Spleen (tissue), 11 donors: Measurements from ENCODE around the gene ATXN10. TPM values are rescaled to one million over a fixed set of nuclear protein-coding genes. Genes with fewer than 3 reads are reported as not detected.

Experiments used
- DNase-seq: peaks from one replicate; pipeline ENCODE4 v3.0.0-alpha.2; 2020
- H3K27ac ChIP-seq, 8 donors: fragments of 200-600 bp; sonication (generic) in 7 of 8; 1 replicate in 4 of 8; 2 replicates in 4 of 8; pipeline versions ENCODE4 v1.5.0 to v1.8.0; 2016 to 2021; ENCODE audit warnings: inconsistent platforms in 4 of 8, mild to moderate bottlenecking in 4 of 8, moderate library complexity in 1 of 8
- H3K27me3 ChIP-seq, 7 donors: fragments of 200-600 bp; sonication (generic) in 6 of 7; replicated peaks in 1 of 7; 1 replicate in 4 of 7; 2 replicates in 3 of 7; pipeline versions ENCODE4 v1.5.0 to v1.8.0; 2016 to 2021; ENCODE audit warnings: inconsistent platforms in 3 of 7, mild to moderate bottlenecking in 1 of 7
- H3K36me3 ChIP-seq, 6 donors: fragments of 200-600 bp; sonication (generic) in 5 of 6; 1 replicate in 4 of 6; 2 replicates in 2 of 6; pipeline versions ENCODE4 v1.5.0 to v1.8.0; 2016 to 2021; ENCODE audit warnings: inconsistent platforms in 2 of 6
- H3K4me1 ChIP-seq, 6 donors: fragments of 200-600 bp; sonication (generic) in 5 of 6; 1 replicate in 3 of 6; 2 replicates in 3 of 6; pipeline versions ENCODE4 v1.5.0 to v1.8.0; 2016 to 2021; ENCODE audit warnings: inconsistent platforms in 3 of 6
- H3K4me3 ChIP-seq, 8 donors: fragments of 200-600 bp; sonication (generic) in 7 of 8; 1 replicate in 4 of 8; 2 replicates in 4 of 8; pipeline versions ENCODE4 v1.5.0 to v1.8.0; 2016 to 2021; ENCODE audit warnings: inconsistent platforms in 4 of 8, mild to moderate bottlenecking in 4 of 8, moderate library complexity in 2 of 8
- H3K9me3 ChIP-seq, 8 donors: fragments of 200-600 bp; sonication (generic) in 7 of 8; 1 replicate in 4 of 8; 2 replicates in 4 of 8; pipeline versions ENCODE4 v1.5.0 to v1.8.0; 2016 to 2021; ENCODE audit warnings: inconsistent platforms in 4 of 8
- POLR2A ChIP-seq, 3 donors: fragments of 450-650 bp; IDR thresholded peaks; one replicate each; pipeline ENCODE4 v1.5.1; 2017; ENCODE audit warnings: antibody characterized with exemption in 3 of 3, mild to moderate bottlenecking in 1 of 3
- POLR2AphosphoS5 ChIP-seq, 3 donors: sonication (generic); formaldehyde crosslinking; IDR thresholded peaks; one replicate each; pipeline ENCODE4 v1.5.1; 2017; ENCODE audit warnings: antibody characterized with exemption in 3 of 3
- WGBS, 5 donors: extraction: QIAGEN DNeasy Blood & Tissue Kit in 3 of 5; methylation state at CpG; one replicate each; pipeline versions ENCODE4 v1.1.5 to v1.1.7; 2013 to 2018; 5-methylcytosine and 5-hydroxymethylcytosine counted together
- intact Hi-C: fragments of 100-400 bp; cut with DNase I; formaldehyde crosslinking; loops from one replicate; pipeline ENCODE4 v1.15.0; 2023; ENCODE audit warnings: low total_unique reads
- polyA plus RNA-seq, 3 donors: library from polyadenylated mRNA; stranded (reverse); fragments of 200-250 nt; gene quantifications; one replicate each; pipeline ENCODE4 v1.2.1, GENCODE V29; 2013
- total RNA-seq, 7 donors: library from RNA; depleted of rRNA in 3 of 7; stranded (reverse); fragments of >200 nt in 3 of 7; fragmentation: NEBNext Ultra II Directional in 4 of 7; extraction: Animal tissue kit (Norgen Biotek cat#: 25700) in 4 of 7; gene quantifications; one replicate each; pipeline versions ENCODE4 v1.1.0 to v1.2.1, GENCODE V29; 2016 to 2021
- TF ChIP-seq, protein P1 (sequence below), 11 experiments: fragments of 200-600 bp in 7 of 11; fragments of 450-650 bp in 4 of 11; sonication (generic) in 4 of 11; IDR thresholded peaks in 8 of 11; conservative IDR thresholded peaks in 3 of 11; 1 replicate in 7 of 11; 2 replicates in 4 of 11; pipeline versions ENCODE4 v1.4.0 to v1.8.0; 2016 to 2021; ENCODE audit warnings: antibody characterized with exemption in 11 of 11, inconsistent platforms in 4 of 11, mild to moderate bottlenecking in 1 of 11
- donor health status: healthy with polysubstance abuse.
- donor health status: DM: no; HTN: no; CAD: no; lungs with moderate emphysema.
- donor health status: DM: no; HTN: no; CAD: no.
- donor health status: Bipolar disorder and iron deficiency.
- donor health status: healthy.
- donor health status: DM: no; HTN: no; CAD: no.
- donor health status: DM: yes; HTN: yes; CAD: no.

The ATXN10 gene
- total and polyA plus RNA-seq, 10 donors: 46.1 to 119 (median 84.6) TPM

DNA sequence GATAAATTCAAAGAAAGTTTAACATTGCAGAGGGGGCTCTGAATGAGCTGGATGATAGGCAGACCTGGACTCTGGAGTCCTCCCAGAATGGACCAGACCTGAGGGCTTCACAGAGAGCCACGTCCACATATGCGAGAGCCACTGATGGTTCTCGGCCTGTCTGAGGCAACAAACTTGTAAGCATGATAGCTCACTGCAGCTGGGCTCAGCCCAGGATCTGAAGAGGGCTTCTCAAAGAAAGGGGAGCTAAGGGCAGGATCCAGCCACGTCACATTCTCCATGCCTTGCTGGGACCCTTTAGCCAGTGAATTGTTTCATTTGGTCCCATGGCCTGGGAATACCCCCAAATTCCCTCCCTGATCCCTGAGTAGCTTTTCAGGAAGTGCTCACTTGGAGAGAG, 98.9 kb downstream of the ATXN10 start:
- Histone ChIP-seq H3K4me1 (peaks cover 0 to 29% (median 7%) of the 10 kb centered on the region in 6 donors), H3K27me3 (no peaks in the 10 kb centered on the region), H3K9me3 (peaks cover 0 to 7% (median 0%) of the 10 kb centered on the region in 8 donors), H3K36me3 (peaks cover 0 to 16% (median 2%) of the 10 kb centered on the region in 6 donors), H3K4me3 (no peak overlapping the region), H3K27ac (no peak overlapping the region)
- TF ChIP-seq, protein P1, sequence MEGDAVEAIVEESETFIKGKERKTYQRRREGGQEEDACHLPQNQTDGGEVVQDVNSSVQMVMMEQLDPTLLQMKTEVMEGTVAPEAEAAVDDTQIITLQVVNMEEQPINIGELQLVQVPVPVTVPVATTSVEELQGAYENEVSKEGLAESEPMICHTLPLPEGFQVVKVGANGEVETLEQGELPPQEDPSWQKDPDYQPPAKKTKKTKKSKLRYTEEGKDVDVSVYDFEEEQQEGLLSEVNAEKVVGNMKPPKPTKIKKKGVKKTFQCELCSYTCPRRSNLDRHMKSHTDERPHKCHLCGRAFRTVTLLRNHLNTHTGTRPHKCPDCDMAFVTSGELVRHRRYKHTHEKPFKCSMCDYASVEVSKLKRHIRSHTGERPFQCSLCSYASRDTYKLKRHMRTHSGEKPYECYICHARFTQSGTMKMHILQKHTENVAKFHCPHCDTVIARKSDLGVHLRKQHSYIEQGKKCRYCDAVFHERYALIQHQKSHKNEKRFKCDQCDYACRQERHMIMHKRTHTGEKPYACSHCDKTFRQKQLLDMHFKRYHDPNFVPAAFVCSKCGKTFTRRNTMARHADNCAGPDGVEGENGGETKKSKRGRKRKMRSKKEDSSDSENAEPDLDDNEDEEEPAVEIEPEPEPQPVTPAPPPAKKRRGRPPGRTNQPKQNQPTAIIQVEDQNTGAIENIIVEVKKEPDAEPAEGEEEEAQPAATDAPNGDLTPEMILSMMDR (IDR thresholded peaks at IDR 0.05 in 8 of 11, conservative IDR thresholded peaks at IDR 0.05 in 3 of 11): no peak
- no peak for TF ChIP-seq POLR2A (IDR thresholded peaks at IDR 0.05)
- no peak for TF ChIP-seq POLR2AphosphoS5 (IDR thresholded peaks at IDR 0.05)
- WGBS, 5 donors: 72 to 100% (median 92%) methylated on average over 3 to 4 of the region's 4 CpGs
- intact Hi-C loops: no loop called here
- DNase-seq: no peak

DNA sequence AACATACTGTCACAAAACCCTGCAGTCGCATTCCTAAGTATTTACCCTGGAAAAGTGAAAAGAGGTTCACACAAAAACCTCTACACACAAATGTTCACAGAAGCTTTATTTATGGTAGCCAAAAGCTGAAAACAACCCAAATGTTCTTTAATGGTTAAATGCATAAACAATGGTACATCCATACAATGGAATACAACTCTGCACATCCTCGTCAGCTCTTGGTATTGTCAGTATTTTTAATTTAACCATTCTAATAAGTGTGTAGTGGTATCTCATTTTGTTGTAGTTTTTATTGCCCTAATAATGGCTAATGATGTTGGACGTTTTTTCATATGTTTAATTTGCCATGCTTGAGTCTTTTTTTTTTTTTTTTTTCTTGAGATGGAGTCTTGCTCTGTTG, 99.4 kb downstream of the ATXN10 start:
- DNase-seq: no peak
- H3K4me1 ChIP-seq: peaks cover 0 to 35% (median 11%) of the 10 kb centered on the region in 6 donors
- no peak overlapping the region for H3K27ac ChIP-seq
- peaks cover 0 to 7% (median 0%) of the 10 kb centered on the region in 8 donors for H3K9me3 ChIP-seq
- TF ChIP-seq, protein P1 (IDR thresholded peaks at IDR 0.05 in 8 of 11, conservative IDR thresholded peaks at IDR 0.05 in 3 of 11): no peak
- TF ChIP-seq POLR2A (IDR thresholded peaks at IDR 0.05) (no peak), POLR2AphosphoS5 (IDR thresholded peaks at IDR 0.05) (no peak)
- no peak overlapping the region for H3K4me3 ChIP-seq
- WGBS, 5 donors: 90 to 96% (median 92%) methylated on average over 3 of the region's 3 CpGs
- H3K27me3 ChIP-seq: no peaks in the 10 kb centered on the region
- intact Hi-C loops: no loop called here
- H3K36me3 ChIP-seq: peaks cover 0 to 16% (median 2%) of the 10 kb centered on the region in 6 donors

DNA sequence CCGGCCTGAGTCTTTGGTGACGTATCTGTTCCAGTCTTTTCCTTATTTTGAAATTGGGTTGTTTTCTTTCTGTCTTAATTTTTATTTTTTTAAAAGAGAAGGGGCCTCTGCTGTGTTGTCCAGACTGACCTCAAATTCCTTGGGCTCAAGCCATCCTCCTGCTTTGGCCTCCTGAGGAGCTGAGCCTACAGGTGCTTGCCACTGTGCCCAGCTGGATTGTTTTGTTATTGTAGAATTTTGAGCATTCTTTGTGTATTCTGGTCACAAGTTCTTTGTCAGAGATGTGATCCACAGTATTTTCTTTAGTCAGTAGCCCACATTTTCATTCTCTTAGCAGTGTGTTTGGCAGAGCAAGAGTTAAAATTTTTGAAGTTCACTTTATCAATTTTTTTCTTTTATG, 100.1 kb downstream of the ATXN10 start:
- Histone ChIP-seq H3K36me3 (peaks cover 0 to 16% (median 2%) of the 10 kb centered on the region in 6 donors), H3K27ac (no peak overlapping the region), H3K27me3 (no peaks in the 10 kb centered on the region), H3K4me1 (peaks cover 0 to 40% (median 13%) of the 10 kb centered on the region in 6 donors), H3K9me3 (peaks cover 0 to 7% (median 0%) of the 10 kb centered on the region in 8 donors), H3K4me3 (no peak overlapping the region)
- TF ChIP-seq, protein P1 (IDR thresholded peaks at IDR 0.05 in 8 of 11, conservative IDR thresholded peaks at IDR 0.05 in 3 of 11): no peak
- TF ChIP-seq POLR2AphosphoS5 (IDR thresholded peaks at IDR 0.05): no peak
- no peak for TF ChIP-seq POLR2A (IDR thresholded peaks at IDR 0.05)
- 91 to 100% (median 95%) methylated on average over 2 of the region's 2 CpGs for WGBS, 5 donors
- DNase-seq: no peak
- intact Hi-C loops: no loop called here

DNA sequence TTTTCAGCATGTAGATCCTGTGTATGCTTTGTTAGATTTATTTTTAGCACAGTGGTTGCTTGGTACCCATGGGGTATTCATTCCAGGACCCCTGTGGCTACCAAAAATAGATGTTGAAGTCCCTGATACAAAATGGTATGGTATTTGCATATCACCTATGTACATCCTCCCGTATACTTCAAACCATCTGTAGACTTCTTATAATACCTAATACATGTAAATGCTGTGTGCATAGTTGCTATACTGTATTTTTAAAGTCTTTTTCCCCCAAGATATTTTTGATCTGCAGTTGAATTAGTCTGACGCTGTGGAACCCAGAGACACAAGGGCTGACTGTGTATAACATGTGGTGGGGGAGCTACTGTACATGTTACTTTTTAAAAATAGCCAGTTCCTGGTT, 101.1 kb downstream of the ATXN10 start:
- no peak overlapping the region for H3K27ac ChIP-seq
- intact Hi-C loops: no loop called here
- whole genome bisulfite sequencing, 5 donors: 75 to 86% (median 79%) methylated on average over 2 of the region's 2 CpGs
- peaks cover 0 to 16% (median 2%) of the 10 kb centered on the region in 6 donors for H3K36me3 ChIP-seq
- TF ChIP-seq, protein P1 (IDR thresholded peaks at IDR 0.05 in 8 of 11, conservative IDR thresholded peaks at IDR 0.05 in 3 of 11): no peak
- TF ChIP-seq POLR2A (IDR thresholded peaks at IDR 0.05) (no peak), POLR2AphosphoS5 (IDR thresholded peaks at IDR 0.05) (no peak)
- H3K4me1 ChIP-seq: peaks cover 0 to 45% (median 13%) of the 10 kb centered on the region in 6 donors
- H3K9me3 ChIP-seq: peaks cover 0 to 7% (median 0%) of the 10 kb centered on the region in 8 donors
- H3K4me3 ChIP-seq: no peak overlapping the region
- H3K27me3 ChIP-seq: no peaks in the 10 kb centered on the region
- no peak for DNase-seq
